K562 (cell line): ENCODE data around the gene RGL2. TPM values are rescaled to one million over a fixed set of nuclear protein-coding genes. Genes with fewer than 3 reads are reported as not detected.
A peak's percentile ranks its signal among the peaks of the same experiment; 100 is the strongest.

ENCODE experiments used
- ARID3A ChIP-seq: IDR thresholded peaks from 2 replicates; pipeline ENCODE4 v1.6.1; 2012; ENCODE audit warnings: low read depth, low read length, improper control_type of control experiment, borderline replicate concordance
- ETV6 ChIP-seq, 3 experiments: fragments of 150-350 bp in 1 of 3; sonication (generic) in 1 of 3; formaldehyde crosslinking in 1 of 3; IDR thresholded peaks; 2 replicates each; pipeline versions ENCODE4 v1.6.1 to v1.8.0; 2014 to 2022; ENCODE audit warnings: borderline replicate concordance in 2 of 3, low read depth in 2 of 3, antibody characterized with exemption in 1 of 3, low read length in 1 of 3, mild to moderate bottlenecking in 1 of 3, missing genetic modification reagents in 1 of 3
- GTF2E2 ChIP-seq: fragments of 200-800 bp; sonication (Bioruptor generic); IDR thresholded peaks from 2 replicates; pipeline ENCODE4 v1.6.1; 2016; ENCODE audit warnings: missing genetic modification characterization, missing compliant biosample characterization
- NBN ChIP-seq: fragments of 450-650 bp; IDR thresholded peaks from 2 replicates; pipeline ENCODE4 v1.6.1; 2016; ENCODE audit warnings: low read depth, mild to moderate bottlenecking
- NFRKB ChIP-seq: fragments of 450-650 bp; IDR thresholded peaks from 2 replicates; pipeline ENCODE4 v1.6.1; 2016; ENCODE audit warnings: low read depth
- PHF8 ChIP-seq: fragments of 200-600 bp; sonication (generic); IDR thresholded peaks from 2 replicates; pipeline ENCODE4 v1.6.1; 2012; ENCODE audit warnings: mixed run types, mild to moderate bottlenecking, inconsistent platforms, low read length, moderate library complexity, borderline replicate concordance
- RREB1 ChIP-seq: fragments of 250-450 bp; sonication (Bioruptor Pico); IDR thresholded peaks from 2 replicates; pipeline ENCODE4 v1.4.0; 2020
- ZKSCAN8 ChIP-seq: fragments of 200-800 bp; sonication (Bioruptor generic); IDR thresholded peaks from 2 replicates; pipeline ENCODE4 v1.6.1; 2016; ENCODE audit warnings: missing genetic modification characterization, missing compliant biosample characterization
- ZNF778 ChIP-seq: fragments of 450-650 bp; formaldehyde crosslinking; IDR thresholded peaks from 2 replicates; pipeline ENCODE4 v1.4.0; 2020; ENCODE audit warnings: mild to moderate bottlenecking, moderate library complexity
- polyA plus RNA-seq, 8 experiments: library from polyadenylated mRNA; depleted of rRNA in 4 of 8; stranded (reverse) in 5 of 8; unstranded in 3 of 8; fragments of >200 nt; fragmentation: Nextera tagmentation in 2 of 8; fragmentation: Illumina TruSeq in 1 of 8; extraction: Ambion mirVana in 2 of 8; extraction: Trizol in 1 of 8; gene quantifications; 2 replicates each; pipeline versions ENCODE4 v1.2.1 to v1.2.3, GENCODE V29; 2011 to 2014; ENCODE audit warnings: inconsistent platforms in 1 of 8, missing spikeins in 1 of 8
- total RNA-seq, 7 experiments: library from RNA; depleted of rRNA in 6 of 7; stranded (reverse); fragments of >200 nt in 6 of 7; fragmentation: Illumina TruSeq in 2 of 7; extraction: Trizol in 2 of 7; gene quantifications; 2 replicates each; pipeline versions ENCODE4 v1.2.1 to v1.2.3, GENCODE V29; 2011 to 2021; ENCODE audit warnings: low replicate concordance in 1 of 7
- TF ChIP-seq, protein P1 (sequence below): fragments of 450-650 bp; formaldehyde crosslinking; IDR thresholded peaks from 2 replicates; pipeline ENCODE4 v1.4.0; 2020; ENCODE audit warnings: mild to moderate bottlenecking
- TF ChIP-seq, protein P2 (sequence below): sonication (generic); formaldehyde crosslinking; IDR thresholded peaks from 2 replicates; pipeline ENCODE4 v1.8.0; 2023; ENCODE audit warnings: mild to moderate bottlenecking, missing genetic modification reagents

The RGL2 gene
- total and polyA plus RNA-seq, 9 of the 15 experiments (the other 6 are each of a cell fraction or from before 2014, with no cell fraction given) = 1.8 to 57.1 (median 19.5) TPM

DNA sequence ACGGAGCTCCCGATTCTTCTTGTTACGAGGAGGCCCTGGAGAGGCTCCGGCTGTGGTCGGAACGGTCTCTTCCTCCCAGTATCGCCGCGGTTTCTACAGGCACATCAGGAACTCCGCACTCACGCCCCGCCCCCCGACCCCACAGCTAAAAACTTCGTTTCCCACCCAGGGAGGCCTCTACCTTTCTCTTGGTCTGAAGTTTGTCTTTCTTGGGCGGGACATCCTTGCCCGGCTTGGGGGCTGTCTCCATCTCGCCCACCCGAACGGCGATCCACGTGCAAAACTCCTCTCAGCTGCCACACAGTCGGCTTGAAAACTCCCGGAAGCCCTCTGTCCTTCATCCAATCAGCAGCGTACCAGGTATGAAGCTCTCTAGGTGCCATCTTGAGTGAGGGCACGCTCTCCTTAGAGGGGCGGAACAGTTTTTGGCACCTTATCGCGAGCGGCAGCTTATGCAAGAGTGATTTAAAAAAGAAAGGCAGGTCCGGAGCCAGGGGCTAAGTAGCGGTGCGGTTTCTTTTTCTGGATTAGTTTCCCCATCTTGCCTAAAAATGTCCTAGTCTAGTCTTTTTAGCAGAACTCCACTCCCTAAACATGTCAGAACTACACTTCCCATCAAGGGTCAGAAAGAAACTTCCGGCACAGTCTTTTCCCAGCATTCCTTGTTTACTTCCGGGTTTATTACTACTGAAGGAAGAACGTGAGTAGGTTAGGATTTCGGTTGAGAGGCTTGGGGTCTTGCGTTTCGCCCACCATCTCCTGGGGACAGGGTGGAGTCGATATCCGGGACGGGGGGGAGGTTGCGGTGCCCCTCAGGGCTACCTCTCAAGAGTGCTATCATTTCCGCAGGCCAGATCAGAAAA, 9.6 kb downstream of the RGL2 start, which contains the start of the genes PFDN6 and WDR46 (continued):
- TF ChIP-seq GTF2E2 (tag) (no peak; the same call in 1 of the 2 replicates), NBN (0 out of 2 replicates have a peak, but pooled peaks have one; percentile 38), RREB1 (CRISPR knock-in tag) (no peak), NFRKB (no peak), PHF8 (peak; percentile 69; the same call in 1 of the 2 replicates), ZKSCAN8 (CRISPR knock-in tag) (no peak), ZNF778 (CRISPR knock-in tag) (no peak), ETV6 (IDR thresholded peaks at IDR 0.05; ENCODE audit: borderline replicate concordance in 1 of 2, low read depth in 2 of 2, low read length in 1 of 2) (no peak), ETV6 (CRISPR knock-in tag; IDR thresholded peaks at IDR 0.05; ENCODE audit: borderline replicate concordance) (no peak), ARID3A (no peak)
- TF ChIP-seq, protein P1, sequence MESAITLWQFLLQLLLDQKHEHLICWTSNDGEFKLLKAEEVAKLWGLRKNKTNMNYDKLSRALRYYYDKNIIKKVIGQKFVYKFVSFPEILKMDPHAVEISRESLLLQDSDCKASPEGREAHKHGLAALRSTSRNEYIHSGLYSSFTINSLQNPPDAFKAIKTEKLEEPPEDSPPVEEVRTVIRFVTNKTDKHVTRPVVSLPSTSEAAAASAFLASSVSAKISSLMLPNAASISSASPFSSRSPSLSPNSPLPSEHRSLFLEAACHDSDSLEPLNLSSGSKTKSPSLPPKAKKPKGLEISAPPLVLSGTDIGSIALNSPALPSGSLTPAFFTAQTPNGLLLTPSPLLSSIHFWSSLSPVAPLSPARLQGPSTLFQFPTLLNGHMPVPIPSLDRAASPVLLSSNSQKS (CRISPR knock-in tag) = no peak
- TF ChIP-seq, protein P2, sequence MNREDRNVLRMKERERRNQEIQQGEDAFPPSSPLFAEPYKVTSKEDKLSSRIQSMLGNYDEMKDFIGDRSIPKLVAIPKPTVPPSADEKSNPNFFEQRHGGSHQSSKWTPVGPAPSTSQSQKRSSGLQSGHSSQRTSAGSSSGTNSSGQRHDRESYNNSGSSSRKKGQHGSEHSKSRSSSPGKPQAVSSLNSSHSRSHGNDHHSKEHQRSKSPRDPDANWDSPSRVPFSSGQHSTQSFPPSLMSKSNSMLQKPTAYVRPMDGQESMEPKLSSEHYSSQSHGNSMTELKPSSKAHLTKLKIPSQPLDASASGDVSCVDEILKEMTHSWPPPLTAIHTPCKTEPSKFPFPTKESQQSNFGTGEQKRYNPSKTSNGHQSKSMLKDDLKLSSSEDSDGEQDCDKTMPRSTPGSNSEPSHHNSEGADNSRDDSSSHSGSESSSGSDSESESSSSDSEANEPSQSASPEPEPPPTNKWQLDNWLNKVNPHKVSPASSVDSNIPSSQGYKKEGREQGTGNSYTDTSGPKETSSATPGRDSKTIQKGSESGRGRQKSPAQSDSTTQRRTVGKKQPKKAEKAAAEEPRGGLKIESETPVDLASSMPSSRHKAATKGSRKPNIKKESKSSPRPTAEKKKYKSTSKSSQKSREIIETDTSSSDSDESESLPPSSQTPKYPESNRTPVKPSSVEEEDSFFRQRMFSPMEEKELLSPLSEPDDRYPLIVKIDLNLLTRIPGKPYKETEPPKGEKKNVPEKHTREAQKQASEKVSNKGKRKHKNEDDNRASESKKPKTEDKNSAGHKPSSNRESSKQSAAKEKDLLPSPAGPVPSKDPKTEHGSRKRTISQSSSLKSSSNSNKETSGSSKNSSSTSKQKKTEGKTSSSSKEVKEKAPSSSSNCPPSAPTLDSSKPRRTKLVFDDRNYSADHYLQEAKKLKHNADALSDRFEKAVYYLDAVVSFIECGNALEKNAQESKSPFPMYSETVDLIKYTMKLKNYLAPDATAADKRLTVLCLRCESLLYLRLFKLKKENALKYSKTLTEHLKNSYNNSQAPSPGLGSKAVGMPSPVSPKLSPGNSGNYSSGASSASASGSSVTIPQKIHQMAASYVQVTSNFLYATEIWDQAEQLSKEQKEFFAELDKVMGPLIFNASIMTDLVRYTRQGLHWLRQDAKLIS = peak; percentile 56; the same call in 1 of the 2 replicates
